Hippocampal formation (tissue), 2 donors: ENCODE data around the gene SMAD2.
"Not testable (repeated sequence)": the region's sequence is repeated elsewhere in the genome, so short reads cannot be mapped to it uniquely, and the experiment has no call there.

Source experiments
- DNase-seq, 2 donors: peaks; one replicate each; lab custom pipeline; 2025; lab: John Stamatoyannopoulos, UW

The SMAD2 gene

GRCh38 chr18:47930199-47930930, at the start of gene SMAD2:
Gene SMAD2 (minus strand): TSS chr18:47930659. CDS start chr18:47896756, 33,903 bp downstream.
- DNase-seq: peak; percentile 80 to 87

GRCh38 chr18:47979611-47980200, 49.2 kb upstream of the SMAD2 start:
- DNase-seq: no peak

- no peak for DNase-seq
Observed at GRCh38 chr18:47978603-47979002, 48.1 kb upstream of the SMAD2 start.

- DNase-seq: no peak
Observed at GRCh38 chr18:47978141-47978540, 47.7 kb upstream of the SMAD2 start.

- no peak for DNase-seq
Observed at GRCh38 chr18:47975701-47976100, 45.2 kb upstream of the SMAD2 start.

GRCh38 chr18:47975105-47975504, 44.6 kb upstream of the SMAD2 start:
- no peak for DNase-seq

- no peak for DNase-seq
Observed at GRCh38 chr18:47970664-47971531, 40.4 kb upstream of the SMAD2 start.

GRCh38 chr18:47969816-47970215, 39.4 kb upstream of the SMAD2 start:
- DNase-seq: no peak

- no peak for DNase-seq
Observed at GRCh38 chr18:47968721-47969120, 38.3 kb upstream of the SMAD2 start.

GRCh38 chr18:47968006-47968676, 37.7 kb upstream of the SMAD2 start:
- no peak for DNase-seq

GRCh38 chr18:47964053-47964452, 33.6 kb upstream of the SMAD2 start:
- no peak for DNase-seq

GRCh38 chr18:47961003-47961402, 30.5 kb upstream of the SMAD2 start:
- DNase-seq: not testable (repeated sequence)

- DNase-seq: peak; percentile 15 to 52
Observed at GRCh38 chr18:47953471-47953931, 23.0 kb upstream of the SMAD2 start.

- DNase-seq: no peak
Observed at GRCh38 chr18:47950511-47950910, 20.1 kb upstream of the SMAD2 start.

- DNase-seq: no peak
Observed at GRCh38 chr18:47949202-47949601, 18.7 kb upstream of the SMAD2 start.

- DNase-seq: no peak
Observed at GRCh38 chr18:47946889-47947288, 16.4 kb upstream of the SMAD2 start.

- no peak for DNase-seq
Observed at GRCh38 chr18:47944972-47945852, 14.8 kb upstream of the SMAD2 start.

- no peak for DNase-seq
Observed at GRCh38 chr18:47936952-47937351, 6.5 kb upstream of the SMAD2 start.

- peak in 1 of 2 donors; percentile 44 for DNase-seq
Observed at GRCh38 chr18:47935321-47936055, 5.0 kb upstream of the SMAD2 start.

- DNase-seq: no peak
Observed at GRCh38 chr18:47932603-47933002, 2.1 kb upstream of the SMAD2 start.
